A549 (cell line): ENCODE data around the gene ABHD12.

Source experiments
- CBX2 ChIP-seq: fragments of 200-600 bp; sonication (generic); IDR thresholded peaks from 2 replicates; pipeline ENCODE4 v1.6.1; 2016; ENCODE audit warnings: low read depth, mild to moderate bottlenecking, borderline replicate concordance
- CTCF ChIP-seq: fragments of >200 bp; sonication (Bioruptor Twin); formaldehyde crosslinking; IDR thresholded peaks from 3 replicates; pipeline ENCODE4 v1.5.1; 2016
- MAX ChIP-seq: IDR thresholded peaks from 2 replicates; pipeline ENCODE4 v1.6.1; 2012
- POLR2A ChIP-seq: IDR thresholded peaks from 2 replicates; pipeline ENCODE4 v1.6.1; 2012; ENCODE audit warnings: mild to moderate bottlenecking, low read length
- REST ChIP-seq: fragments of 200-600 bp; sonication (generic); IDR thresholded peaks from 2 replicates; pipeline ENCODE4 v1.6.1; 2016; ENCODE audit warnings: antibody characterized with exemption, mild to moderate bottlenecking, moderate library complexity

- TF ChIP-seq CTCF (no peak), POLR2A (no peak), REST (no peak), CBX2 (no peak), MAX (no peak)
Measured at GRCh38 chr20:25424536-25424935, 33.9 kb upstream of the ABHD12 start.
